Activated CD8-positive, alpha-beta memory T cell treated with anti-CD3 and anti-CD28 coated beads, Interleukin-2, amount 10 ng/mL, durations not matched to agents 7 days and 5 days (primary cell): ENCODE data around the gene RARA. TPM values are rescaled to one million over a fixed set of nuclear protein-coding genes. Genes with fewer than 3 reads are reported as not detected.

Source experiments
- ATAC-seq: fragments of 150-1000 bp; cut with Tn5 transposase; one replicate; pipeline ENCODE4 v1.10.0; 2021; ENCODE audit warnings: moderate library complexity
- CTCF ChIA-PET: fragments of 350-600 bp; sonication (Branson Sonifier 250); formaldehyde crosslinking; loops from one replicate; lab custom pipeline; 2021; ENCODE audit warnings: antibody characterized with exemption; lab: Charles Lee
- DNase-seq: peaks from one replicate; pipeline ENCODE4 v3.0.0-alpha.2; 2020
- H3K27ac Mint-ChIP-seq: one replicate; pipeline ENCODE4 v1.8.0; 2021; ENCODE audit warnings: mild to moderate bottlenecking, mixed read lengths
- H3K27me3 Mint-ChIP-seq: one replicate; pipeline ENCODE4 v1.8.0; 2021; ENCODE audit warnings: mixed read lengths
- H3K36me3 Mint-ChIP-seq: one replicate; pipeline ENCODE4 v1.8.0; 2021; ENCODE audit warnings: mild to moderate bottlenecking, mixed read lengths
- H3K4me1 Mint-ChIP-seq: one replicate; pipeline ENCODE4 v1.8.0; 2021; ENCODE audit warnings: mixed read lengths
- H3K4me3 Mint-ChIP-seq: one replicate; pipeline ENCODE4 v1.8.0; 2021; ENCODE audit warnings: mild to moderate bottlenecking, moderate library complexity, mixed read lengths
- H3K9me3 Mint-ChIP-seq: one replicate; pipeline ENCODE4 v1.8.0; 2022; ENCODE audit warnings: low read depth, mixed read lengths
- total RNA-seq, 2 experiments: library from RNA; stranded (reverse); gene quantifications; one replicate each; pipeline ENCODE4 v1.2.3, GENCODE V29; 2021

RARA gene
- total RNA-seq, 2 experiments from 2014 or later: 29.9 to 39.5 TPM

- Mint-ChIP-seq H3K27ac (peak overlapping the region; percentile 97), H3K36me3 (peaks cover 22% of the 10 kb centered on the region), H3K9me3 (no peaks in the 10 kb centered on the region), H3K4me1 (peaks cover 91% of the 10 kb centered on the region), H3K27me3 (no peaks in the 10 kb centered on the region), H3K4me3 (peak overlapping the region; percentile 68)
- ATAC-seq (no peak), DNase-seq (no peak)
- CTCF ChIA-PET: interaction anchor here (1.0 to 5.0 kb wide), 7 partner anchors 11 to 35 kb away, joined by 3 to 51 read pairs (median 5); no protein-coding TSS in a partner anchor
Measured at GRCh38 chr17:40327735-40328385, 18.9 kb downstream of the RARA start.

- H3K4me1 Mint-ChIP-seq: peaks cover 88% of the 10 kb centered on the region
- DNase-seq (no peak), ATAC-seq (no peak)
- H3K27me3 Mint-ChIP-seq: no peaks in the 10 kb centered on the region
- CTCF ChIA-PET: interaction anchor here (1.0 to 5.0 kb wide), 8 partner anchors 11 to 34 kb away, joined by 3 to 51 read pairs (median 6); no protein-coding TSS in a partner anchor
- peak overlapping the region; percentile 97 for H3K27ac Mint-ChIP-seq
- peak overlapping the region; percentile 5 for H3K4me3 Mint-ChIP-seq
- peaks cover 22% of the 10 kb centered on the region for H3K36me3 Mint-ChIP-seq
- no peaks in the 10 kb centered on the region for H3K9me3 Mint-ChIP-seq
Measured at GRCh38 chr17:40328386-40328766, 19.4 kb downstream of the RARA start.

- Mint-ChIP-seq H3K9me3 (no peaks in the 10 kb centered on the region), H3K36me3 (peaks cover 27% of the 10 kb centered on the region), H3K27me3 (no peaks in the 10 kb centered on the region), H3K27ac (peak overlapping the region; percentile 74), H3K4me1 (peaks cover 89% of the 10 kb centered on the region), H3K4me3 (peak overlapping the region; percentile 33)
- DNase-seq (peak; percentile 72), ATAC-seq (peak; percentile 38)
- CTCF ChIA-PET: interaction anchor here (0.8 to 4.3 kb wide), 7 partner anchors 7 to 27 kb away, joined by 4 to 18 read pairs (median 8); no protein-coding TSS in a partner anchor
Measured at GRCh38 chr17:40329839-40330794, 21.1 kb downstream of the RARA start.

GRCh38 chr17:40330850-40331470 lies 22.0 kb downstream of the RARA start:
- CTCF ChIA-PET: interaction anchor here (0.8 to 2.2 kb wide), 7 partner anchors 8 to 28 kb away, joined by 3 to 16 read pairs (median 5); no protein-coding TSS in a partner anchor
- DNase-seq (no peak), ATAC-seq (no peak)
- Mint-ChIP-seq H3K27me3 (no peaks in the 10 kb centered on the region), H3K9me3 (no peaks in the 10 kb centered on the region), H3K27ac (peak overlapping the region; percentile 74), H3K4me1 (peaks cover 82% of the 10 kb centered on the region), H3K4me3 (no peak overlapping the region), H3K36me3 (peaks cover 28% of the 10 kb centered on the region)

GRCh38 chr17:40331743-40332641 lies 23.0 kb downstream of the RARA start:
- Mint-ChIP-seq H3K4me1 (peaks cover 75% of the 10 kb centered on the region), H3K4me3 (no peak overlapping the region), H3K27me3 (no peaks in the 10 kb centered on the region), H3K27ac (peak overlapping the region; percentile 68), H3K9me3 (no peaks in the 10 kb centered on the region), H3K36me3 (peaks cover 28% of the 10 kb centered on the region)
- DNase-seq (no peak), ATAC-seq (no peak)
- CTCF ChIA-PET: interaction anchor here (0.9 to 2.2 kb wide), 6 partner anchors 9 to 30 kb away, joined by 3 to 16 read pairs (median 6); no protein-coding TSS in a partner anchor

DNA sequence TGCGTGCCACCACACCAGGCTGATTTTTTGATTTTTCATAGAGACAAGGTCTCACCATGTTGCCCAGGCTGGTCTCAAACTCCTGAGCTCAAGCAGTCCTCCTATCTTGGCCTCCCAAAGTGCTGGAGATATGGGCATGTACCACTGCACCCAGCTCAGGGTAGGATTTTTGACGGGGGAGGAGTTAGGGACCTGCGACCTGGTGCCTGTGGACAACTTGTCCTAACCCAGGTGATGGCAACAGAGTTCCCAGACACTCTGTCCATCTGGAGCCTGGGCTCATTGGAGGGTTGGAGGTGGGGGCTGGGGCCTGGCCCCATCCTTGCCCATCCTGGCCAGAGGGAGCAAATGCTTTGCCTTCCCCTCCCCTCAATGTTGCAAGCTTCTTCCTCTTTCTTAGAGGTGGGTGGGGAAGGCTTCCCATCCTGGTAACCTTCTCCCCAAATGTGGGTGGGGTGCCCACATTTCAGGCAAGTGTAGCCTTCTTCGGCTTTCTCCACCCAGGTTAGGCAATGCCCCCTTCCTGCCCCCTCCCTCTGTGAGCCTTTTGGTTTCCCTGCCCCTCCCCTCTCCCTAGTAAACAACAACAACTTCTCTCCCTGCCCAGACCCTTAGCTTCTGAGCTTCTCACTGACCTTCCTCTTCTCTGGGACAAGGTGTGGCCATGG lies 24.9 kb downstream of the RARA start:
- Mint-ChIP-seq H3K4me3 (no peak overlapping the region), H3K4me1 (peaks cover 74% of the 10 kb centered on the region)

DNA sequence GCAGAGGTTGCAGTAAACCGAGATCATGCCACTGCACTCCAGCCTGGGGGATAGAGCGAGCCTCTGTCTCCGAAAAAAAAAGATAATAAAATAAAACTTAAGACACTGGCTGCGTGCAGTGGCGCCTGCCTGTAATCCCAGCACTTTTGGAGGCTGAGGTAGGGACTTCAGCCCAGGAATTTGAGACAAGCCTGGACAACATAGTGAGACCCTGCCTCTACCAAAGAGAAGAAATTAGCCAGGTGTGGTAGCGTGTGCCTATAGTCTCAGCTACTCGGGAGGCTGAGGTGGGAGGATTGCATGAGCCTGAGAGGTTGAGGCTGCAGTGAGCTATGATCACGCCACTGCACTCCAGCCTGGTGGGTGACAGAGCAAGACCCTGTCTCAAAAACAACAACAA lies 26.6 kb downstream of the RARA start:
- DNase-seq (no peak), ATAC-seq (no peak)
- CTCF ChIA-PET: interaction anchor here (0.8 to 1.1 kb wide), 3 partner anchors 10 to 47 kb away, joined by 3 to 7 read pairs (median 3); no protein-coding TSS in a partner anchor
- Mint-ChIP-seq H3K36me3 (peaks cover 35% of the 10 kb centered on the region), H3K4me3 (no peak overlapping the region), H3K4me1 (peaks cover 74% of the 10 kb centered on the region), H3K27ac (no peak overlapping the region), H3K9me3 (no peaks in the 10 kb centered on the region), H3K27me3 (no peaks in the 10 kb centered on the region)

More for the DNA sequence above, 24.9 kb downstream of the RARA start:
- no peak for ATAC-seq
- no peak for DNase-seq
- H3K9me3 Mint-ChIP-seq: no peaks in the 10 kb centered on the region
- peak overlapping the region; percentile 67 for H3K27ac Mint-ChIP-seq
- CTCF ChIA-PET: interaction anchor here (0.9 to 1.6 kb wide), 5 partner anchors 10 to 110 kb away, joined by 3 to 7 read pairs (median 5); no protein-coding TSS in a partner anchor
- no peaks in the 10 kb centered on the region for H3K27me3 Mint-ChIP-seq
- H3K36me3 Mint-ChIP-seq: peaks cover 31% of the 10 kb centered on the region

DNA sequence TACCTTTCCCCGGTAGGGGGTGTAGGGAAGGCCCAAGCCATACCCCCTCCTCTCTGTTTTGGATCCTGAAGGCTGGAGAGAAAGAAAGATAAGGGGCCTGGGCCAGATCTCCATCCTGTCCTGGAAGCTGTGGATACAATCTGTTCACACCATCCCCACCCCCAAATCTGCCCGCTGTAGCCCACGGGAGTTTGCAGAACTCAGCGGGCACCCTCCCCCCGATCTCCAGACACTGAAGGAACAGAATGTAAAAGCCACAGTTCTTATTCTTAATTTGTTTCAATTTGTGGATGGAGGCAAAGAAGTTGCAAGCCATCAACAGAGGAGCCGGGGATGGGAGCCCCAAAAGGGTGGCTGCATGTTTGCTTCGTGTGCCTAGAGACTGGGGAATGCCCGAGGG lies 28.4 kb downstream of the RARA start:
- ATAC-seq: no peak
- CTCF ChIA-PET: interaction anchor here (1.0 to 1.4 kb wide), 3 partner anchors 17 to 29 kb away, joined by 3 to 4 read pairs (median 3); partner anchors contain the start of gene RARA
- peaks cover 29% of the 10 kb centered on the region for H3K36me3 Mint-ChIP-seq
- peaks cover 68% of the 10 kb centered on the region for H3K4me1 Mint-ChIP-seq
- H3K27ac Mint-ChIP-seq: peak overlapping the region; percentile 80
- no peaks in the 10 kb centered on the region for H3K27me3 Mint-ChIP-seq
- H3K9me3 Mint-ChIP-seq: no peaks in the 10 kb centered on the region
- DNase-seq: no peak
- H3K4me3 Mint-ChIP-seq: no peak overlapping the region

DNA sequence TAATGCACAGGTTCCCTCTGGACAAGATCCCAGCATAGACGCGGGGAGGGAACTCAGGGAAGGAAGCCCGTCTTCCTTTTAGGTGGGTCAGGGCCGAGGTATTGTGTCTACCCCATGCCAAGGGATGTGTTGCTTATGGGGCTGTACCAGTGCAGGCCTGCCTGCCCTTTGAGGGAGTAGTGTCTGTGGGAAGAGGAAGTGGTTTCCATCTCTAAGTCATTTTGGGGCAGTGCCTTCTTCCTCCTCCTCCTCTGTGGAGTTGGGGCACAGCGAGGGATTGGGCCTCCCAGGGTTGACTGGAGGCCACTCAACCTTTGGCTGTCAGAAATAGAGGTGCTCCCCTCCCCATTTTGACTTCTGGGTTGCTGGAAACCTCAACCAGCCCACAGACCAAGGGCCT lies 29.1 kb downstream of the RARA start:
- CTCF ChIA-PET: interaction anchor here (0.8 to 1.7 kb wide), 3 partner anchors 15 to 23 kb away, joined by 3 to 6 read pairs (median 3); no protein-coding TSS in a partner anchor
- H3K4me3 Mint-ChIP-seq: no peak overlapping the region

DNA sequence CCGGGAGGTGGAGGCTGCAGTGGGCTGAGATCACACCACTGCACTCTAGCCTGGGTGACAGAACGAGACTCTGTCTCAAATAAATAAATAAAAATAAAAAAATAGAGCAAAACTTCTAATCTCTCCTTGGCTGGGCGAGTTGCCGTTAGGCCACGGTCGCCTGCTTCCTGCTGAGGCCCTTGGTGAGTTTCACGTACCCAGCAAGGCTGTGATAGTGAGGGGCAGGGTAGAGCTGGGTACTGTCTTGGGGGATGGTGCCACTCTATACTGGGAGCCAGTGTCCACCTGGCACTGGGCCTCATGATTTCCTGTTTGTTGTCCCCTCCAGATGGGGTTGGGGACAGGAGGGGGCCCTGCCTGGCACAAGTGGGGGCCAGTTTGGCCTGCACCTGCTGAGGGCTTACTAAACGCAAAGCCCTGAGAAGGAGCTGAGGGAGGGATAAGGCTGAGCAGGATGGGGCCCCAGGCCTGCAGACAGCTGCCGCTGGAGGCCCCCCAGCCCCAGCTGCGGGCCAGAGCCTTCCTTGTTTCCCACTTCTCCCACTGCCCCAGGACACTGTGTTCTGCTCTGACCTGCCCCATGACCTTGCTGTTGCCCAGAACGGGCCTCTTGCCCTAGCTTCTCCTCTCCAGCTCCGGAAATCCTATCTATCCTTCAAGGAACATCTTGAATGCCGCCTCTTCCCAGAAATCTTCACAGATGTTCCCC lies 30.1 kb downstream of the RARA start:
- no peak overlapping the region for H3K4me3 Mint-ChIP-seq
- no peaks in the 10 kb centered on the region for H3K27me3 Mint-ChIP-seq
- no peak for DNase-seq
- peaks cover 26% of the 10 kb centered on the region for H3K36me3 Mint-ChIP-seq
- H3K27ac Mint-ChIP-seq: peak overlapping the region; percentile 50
- CTCF ChIA-PET: interaction anchor here (0.7 to 2.7 kb wide), 6 partner anchors 15 to 137 kb away, joined by 3 to 27 read pairs (median 4); no protein-coding TSS in a partner anchor
- no peak for ATAC-seq
- no peaks in the 10 kb centered on the region for H3K9me3 Mint-ChIP-seq
- peaks cover 67% of the 10 kb centered on the region for H3K4me1 Mint-ChIP-seq

More for the DNA sequence above, 29.1 kb downstream of the RARA start:
- Mint-ChIP-seq H3K4me1 (peaks cover 67% of the 10 kb centered on the region), H3K36me3 (peaks cover 27% of the 10 kb centered on the region), H3K9me3 (no peaks in the 10 kb centered on the region), H3K27me3 (no peaks in the 10 kb centered on the region), H3K27ac (peak overlapping the region; percentile 80)
- ATAC-seq (no peak), DNase-seq (no peak)

DNA sequence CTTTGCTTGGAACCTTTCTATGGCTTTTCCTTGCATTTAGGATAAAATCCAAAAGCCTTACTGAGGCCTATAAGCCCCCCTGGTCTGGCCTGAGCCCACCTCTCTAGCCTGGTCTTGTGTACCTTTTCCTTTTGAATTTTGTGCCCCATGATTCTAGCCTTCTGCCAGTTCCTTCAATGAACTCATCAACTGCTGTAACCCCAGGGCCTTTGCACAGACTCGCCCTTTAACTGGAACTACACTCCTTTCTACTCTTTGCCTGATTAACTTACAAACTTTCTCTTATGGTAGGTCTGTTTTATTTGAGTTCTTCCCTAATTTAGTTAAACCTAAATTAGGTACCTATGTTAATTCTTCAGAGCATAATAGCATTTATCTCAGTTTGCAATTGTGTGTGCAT lies 31.3 kb downstream of the RARA start:
- Mint-ChIP-seq H3K9me3 (no peaks in the 10 kb centered on the region), H3K4me3 (no peak overlapping the region), H3K36me3 (peaks cover 22% of the 10 kb centered on the region), H3K27me3 (no peaks in the 10 kb centered on the region), H3K4me1 (peaks cover 67% of the 10 kb centered on the region), H3K27ac (peak overlapping the region; percentile 87)
- ATAC-seq (no peak), DNase-seq (no peak)
- CTCF ChIA-PET: interaction anchor here (1.1 to 2.7 kb wide), 5 partner anchors 15 to 121 kb away, joined by 3 to 27 read pairs (median 8); partner anchors contain the start of gene WIPF2
